ENCODE data around the gene VPS13D.

GRCh38 chr1:12444329-12444841, 214.6 kb downstream of the VPS13D start:
- TF ChIP-seq POLR2AphosphoS5 (IDR thresholded peaks at IDR 0.05; ENCODE audit: insufficient read depth in 1 of 2, low read depth in 1 of 2) (no peak), CTCF (IDR thresholded peaks at IDR 0.05) (no peak)

All from vagina (tissue), 2 donors.